Calu3 (cell line): ENCODE measurements around the gene TUBGCP6. TPM values are rescaled to one million over a fixed set of nuclear protein-coding genes. Genes with fewer than 3 reads are reported as not detected.

Source experiments
- BruUV-seq: library from RNA; stranded (reverse); fragments of 400-500 nt; replicated peaks from 2 replicates; lab custom pipeline; 2021; lab: Mats Ljungman, UMichigan
- CTCF ChIA-PET: fragments of 300-600 bp; sonication (Branson Sonifier 250); formaldehyde crosslinking; loops from one replicate; lab custom pipeline; 2022; ENCODE audit warnings: antibody characterized with exemption; lab: Charles Lee
- DNase-seq: peaks from one replicate; pipeline ENCODE4 v3.0.0; 2022
- H3K27ac Mint-ChIP-seq: one replicate; pipeline ENCODE4 v1.8.0; 2022; ENCODE audit warnings: mixed read lengths; ENCODE audit not compliant: unreplicated experiment
- H3K27me3 Mint-ChIP-seq: one replicate; pipeline ENCODE4 v1.8.0; 2022; ENCODE audit warnings: mixed read lengths; ENCODE audit not compliant: unreplicated experiment
- H3K36me3 Mint-ChIP-seq: one replicate; pipeline ENCODE4 v1.8.0; 2022; ENCODE audit warnings: mild to moderate bottlenecking, moderate library complexity, mixed read lengths; ENCODE audit not compliant: insufficient read depth, unreplicated experiment
- H3K4me1 Mint-ChIP-seq: one replicate; pipeline ENCODE4 v1.8.0; 2022; ENCODE audit warnings: mild to moderate bottlenecking, low read depth, mixed read lengths; ENCODE audit not compliant: unreplicated experiment
- H3K4me3 Mint-ChIP-seq: one replicate; pipeline ENCODE4 v1.8.0; 2022; ENCODE audit warnings: mild to moderate bottlenecking, low read depth, moderate library complexity, mixed read lengths; ENCODE audit not compliant: unreplicated experiment
- H3K9me3 Mint-ChIP-seq: one replicate; pipeline ENCODE4 v1.8.0; 2022; ENCODE audit warnings: low read depth, mixed read lengths; ENCODE audit not compliant: unreplicated experiment
- intact Hi-C: fragments of 100-400 bp; cut with micrococcal nuclease; formaldehyde crosslinking; loops from one replicate; pipeline ENCODE4 v1.10.0; 2022; ENCODE audit not compliant: unreplicated experiment
- total RNA-seq: library from RNA; stranded (reverse); gene quantifications from 2 replicates; pipeline ENCODE4 v1.2.3, GENCODE V29; 2022
- TF ChIP-seq, protein P1 (sequence below): fragments of 200-600 bp; IDR thresholded peaks from one replicate; pipeline ENCODE4 v1.8.0; 2022; ENCODE audit warnings: antibody characterized with exemption; ENCODE audit not compliant: unreplicated experiment

The TUBGCP6 gene
- total RNA-seq, 1 experiment from 2014 or later = 49.7 TPM

DNA sequence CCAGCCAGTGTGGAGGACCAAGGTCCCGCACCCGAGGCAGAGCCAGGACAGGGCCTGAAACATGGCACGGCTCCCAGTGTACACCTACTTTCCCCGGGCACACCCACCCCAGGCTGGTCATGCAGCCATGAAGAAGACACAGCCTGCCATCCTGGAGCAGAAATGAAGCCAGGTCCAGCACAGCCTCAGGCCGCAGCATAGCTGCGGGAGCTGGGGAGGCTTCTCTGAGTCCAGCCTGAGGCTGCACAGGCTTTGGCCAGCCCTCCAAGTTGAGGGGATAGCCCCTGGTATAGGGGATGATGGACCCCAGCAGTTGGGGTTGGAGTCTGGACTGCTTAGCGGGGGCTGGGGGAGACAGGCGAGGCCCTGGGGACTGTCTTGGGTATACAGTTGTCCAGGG lies 9.1 kb upstream of the TUBGCP6 start:
- Mint-ChIP-seq H3K27me3 (no peaks in the 10 kb centered on the region), H3K4me3 (no peak overlapping the region), H3K27ac (no peak overlapping the region), H3K4me1 (no peaks in the 10 kb centered on the region), H3K9me3 (no peaks in the 10 kb centered on the region), H3K36me3 (peaks cover 38% of the 10 kb centered on the region)
- TF ChIP-seq, protein P1, sequence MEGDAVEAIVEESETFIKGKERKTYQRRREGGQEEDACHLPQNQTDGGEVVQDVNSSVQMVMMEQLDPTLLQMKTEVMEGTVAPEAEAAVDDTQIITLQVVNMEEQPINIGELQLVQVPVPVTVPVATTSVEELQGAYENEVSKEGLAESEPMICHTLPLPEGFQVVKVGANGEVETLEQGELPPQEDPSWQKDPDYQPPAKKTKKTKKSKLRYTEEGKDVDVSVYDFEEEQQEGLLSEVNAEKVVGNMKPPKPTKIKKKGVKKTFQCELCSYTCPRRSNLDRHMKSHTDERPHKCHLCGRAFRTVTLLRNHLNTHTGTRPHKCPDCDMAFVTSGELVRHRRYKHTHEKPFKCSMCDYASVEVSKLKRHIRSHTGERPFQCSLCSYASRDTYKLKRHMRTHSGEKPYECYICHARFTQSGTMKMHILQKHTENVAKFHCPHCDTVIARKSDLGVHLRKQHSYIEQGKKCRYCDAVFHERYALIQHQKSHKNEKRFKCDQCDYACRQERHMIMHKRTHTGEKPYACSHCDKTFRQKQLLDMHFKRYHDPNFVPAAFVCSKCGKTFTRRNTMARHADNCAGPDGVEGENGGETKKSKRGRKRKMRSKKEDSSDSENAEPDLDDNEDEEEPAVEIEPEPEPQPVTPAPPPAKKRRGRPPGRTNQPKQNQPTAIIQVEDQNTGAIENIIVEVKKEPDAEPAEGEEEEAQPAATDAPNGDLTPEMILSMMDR = no peak
- CTCF ChIA-PET = no interaction called here
- no peak for DNase-seq
- BruUV-seq = no TSS peak
- intact Hi-C loops = loop anchor here (2.0 kb wide), 1 partner anchor 89 kb away; the partner anchor contains the start of gene PPP6R2

DNA sequence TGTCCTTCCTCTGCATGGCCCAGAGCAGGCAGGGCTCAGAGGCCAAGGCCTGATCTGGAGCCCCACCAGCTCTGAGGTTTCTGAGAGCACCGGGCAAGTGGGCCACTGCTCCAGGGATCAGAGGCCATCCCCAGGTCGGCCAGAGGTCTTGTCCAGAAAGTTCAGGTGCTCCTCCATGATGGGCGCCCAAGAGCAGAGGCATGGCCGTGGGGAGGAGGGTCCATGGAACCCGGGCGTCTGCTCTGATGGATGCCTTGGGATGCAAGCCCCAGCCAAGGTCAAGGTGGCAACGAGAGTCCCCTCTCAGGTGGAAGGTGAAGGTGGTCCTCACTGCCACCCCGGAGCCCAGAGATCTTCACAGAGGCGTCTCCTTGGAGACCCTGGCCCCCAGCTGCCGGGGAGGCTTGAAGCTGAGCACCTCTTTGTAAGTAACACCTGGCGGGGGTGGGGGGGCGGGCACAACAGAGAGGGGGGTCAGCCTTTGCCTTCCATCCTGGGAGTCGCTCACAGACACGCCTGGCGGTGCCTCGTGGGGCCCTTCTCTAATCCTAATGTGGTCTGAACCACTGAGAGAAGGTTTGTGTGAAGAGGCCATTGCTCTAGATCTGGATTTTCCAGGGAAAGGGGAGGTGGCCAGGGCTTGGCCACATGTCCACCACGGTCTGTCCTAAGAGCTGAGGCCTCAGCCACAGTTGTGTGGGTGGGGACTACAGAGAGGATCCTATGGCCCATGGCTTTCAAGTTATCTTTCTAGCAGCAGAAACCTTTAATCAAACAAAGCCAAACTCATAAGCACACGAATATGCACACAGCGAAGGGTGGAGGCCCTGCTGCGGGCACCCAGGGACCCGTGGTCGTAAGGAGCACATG lies 8.5 kb upstream of the TUBGCP6 start:
- TF ChIP-seq, protein P1 = no peak
- Mint-ChIP-seq H3K4me1 (no peaks in the 10 kb centered on the region), H3K27me3 (no peaks in the 10 kb centered on the region), H3K36me3 (peaks cover 37% of the 10 kb centered on the region), H3K4me3 (no peak overlapping the region), H3K27ac (no peak overlapping the region), H3K9me3 (no peaks in the 10 kb centered on the region)
- intact Hi-C loops = loop anchor here (2.0 kb wide), 1 partner anchor 90 kb away; the partner anchor contains the start of gene PPP6R2
- BruUV-seq = no TSS peak
- no peak for DNase-seq
- CTCF ChIA-PET = interaction anchor here (0.5 to 1.3 kb wide), 6 partner anchors 12 to 127 kb away, joined by 3 to 8 read pairs (median 3); no protein-coding TSS in a partner anchor

DNA sequence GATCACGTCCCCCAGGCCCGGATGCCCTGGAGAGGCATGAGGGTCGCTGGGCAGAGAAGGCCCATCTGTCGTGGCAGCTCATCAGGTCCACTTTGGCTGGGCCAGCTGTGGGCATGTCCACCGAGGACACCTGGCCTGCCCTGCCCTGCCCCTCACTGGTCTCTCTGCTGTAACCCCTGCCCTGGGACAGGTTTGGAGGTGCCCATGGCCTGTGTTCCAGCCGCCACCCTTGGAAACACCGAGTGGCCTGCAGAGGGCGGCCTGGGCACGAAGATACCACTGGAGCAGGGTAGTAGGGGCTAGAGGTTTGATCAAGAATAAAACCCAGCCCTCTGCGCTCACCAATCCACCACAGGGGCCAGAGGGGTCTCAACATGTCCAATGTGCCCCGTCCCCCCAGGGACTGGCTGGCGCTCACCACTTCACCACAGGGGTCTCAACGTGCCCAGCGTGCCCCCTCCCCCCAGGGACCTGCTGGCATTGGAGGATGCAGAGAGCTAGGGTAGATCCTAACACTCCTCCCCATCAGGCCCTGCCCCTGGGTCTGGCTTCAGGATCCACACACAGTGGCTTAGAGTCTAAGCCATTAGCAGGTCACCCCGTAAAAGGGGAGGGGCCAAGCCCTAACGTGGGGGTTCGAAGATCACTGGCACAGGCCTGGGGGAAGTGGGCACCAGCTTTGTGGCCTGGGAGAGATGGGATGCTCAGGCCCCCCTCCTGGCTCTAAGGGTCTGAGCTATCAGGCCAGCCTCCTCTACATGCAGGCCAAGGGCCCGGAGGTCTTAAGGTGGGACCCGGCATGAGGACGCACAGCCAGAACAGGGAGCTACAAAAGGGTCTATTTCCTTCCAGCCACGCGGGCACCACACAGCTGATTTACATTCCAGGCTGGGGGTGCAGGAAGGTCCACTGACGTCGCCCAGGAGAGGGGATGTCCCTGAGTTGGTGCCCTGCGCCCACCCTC lies 7.5 kb upstream of the TUBGCP6 start:
- intact Hi-C loops = loop anchor here (2.0 kb wide), 1 partner anchor 90 kb away; the partner anchor contains the start of gene PPP6R2
- TF ChIP-seq, protein P1 = peak; percentile 78
- CTCF ChIA-PET = interaction anchor here (0.5 to 1.9 kb wide), 10 partner anchors 11 to 128 kb away, joined by 3 to 8 read pairs (median 3); no protein-coding TSS in a partner anchor
- no TSS peak for BruUV-seq
- H3K36me3 Mint-ChIP-seq = peaks cover 46% of the 10 kb centered on the region
- no peak overlapping the region for H3K27ac Mint-ChIP-seq
- no peaks in the 10 kb centered on the region for H3K27me3 Mint-ChIP-seq
- H3K4me3 Mint-ChIP-seq = peak overlapping the region; percentile 70
- no peaks in the 10 kb centered on the region for H3K9me3 Mint-ChIP-seq
- DNase-seq = peak; percentile 87
- no peaks in the 10 kb centered on the region for H3K4me1 Mint-ChIP-seq
